SW480 (cell line): Measurements from ENCODE around the gene STAG1.
"Not testable (repeated sequence)": the region's sequence is repeated elsewhere in the genome, so short reads cannot be mapped to it uniquely, and the experiment has no call there.

Source experiments
- DNase-seq: peaks from one replicate; pipeline ENCODE4 v3.0.0-alpha.2; 2016; ENCODE audit warnings: low spot score

STAG1 gene

GRCh38 chr3:136645915-136646314 is 106.3 kb downstream of the STAG1 start:
- no peak for DNase-seq

DNA sequence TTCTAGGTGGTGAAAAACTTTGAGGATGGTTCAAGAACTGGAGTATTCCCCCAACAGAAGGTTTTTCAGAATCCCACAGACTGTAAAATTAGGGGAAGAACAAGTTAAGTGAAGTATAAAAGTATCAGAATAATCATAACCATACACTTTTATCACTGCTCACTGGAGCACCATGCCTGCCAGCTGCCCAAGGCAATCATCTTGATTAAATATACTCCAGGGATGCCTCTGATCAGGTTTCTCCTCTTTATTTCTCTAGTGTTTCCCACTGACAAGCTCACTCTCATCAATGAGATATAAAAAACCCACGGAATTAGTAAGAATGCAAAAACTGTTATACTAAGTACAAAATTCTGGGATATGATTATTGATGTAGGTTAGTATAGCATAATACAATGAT is 108.0 kb downstream of the STAG1 start:
- no peak for DNase-seq

DNA sequence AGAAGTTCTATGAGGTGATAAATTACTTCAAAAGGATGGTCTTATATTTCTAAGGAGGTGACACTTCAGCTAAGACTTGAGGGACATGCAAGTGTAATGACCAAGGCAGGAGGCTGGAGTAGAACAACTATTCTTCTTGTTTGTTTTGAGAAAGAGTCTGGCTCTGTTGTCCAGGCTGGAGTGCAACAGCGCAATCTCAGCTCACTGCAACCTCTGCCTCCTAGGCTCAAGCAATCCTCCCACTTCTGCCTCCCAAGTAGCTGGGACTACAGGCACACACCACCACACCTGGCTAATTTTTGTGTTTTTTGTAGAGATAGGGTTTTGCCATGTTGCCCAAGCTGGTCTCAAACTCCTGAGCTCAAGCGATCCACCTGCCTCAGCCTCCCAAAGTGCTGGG is 108.8 kb downstream of the STAG1 start:
- not testable (repeated sequence) for DNase-seq

GRCh38 chr3:136642711-136643110 is 109.5 kb downstream of the STAG1 start:
- no peak for DNase-seq

DNA sequence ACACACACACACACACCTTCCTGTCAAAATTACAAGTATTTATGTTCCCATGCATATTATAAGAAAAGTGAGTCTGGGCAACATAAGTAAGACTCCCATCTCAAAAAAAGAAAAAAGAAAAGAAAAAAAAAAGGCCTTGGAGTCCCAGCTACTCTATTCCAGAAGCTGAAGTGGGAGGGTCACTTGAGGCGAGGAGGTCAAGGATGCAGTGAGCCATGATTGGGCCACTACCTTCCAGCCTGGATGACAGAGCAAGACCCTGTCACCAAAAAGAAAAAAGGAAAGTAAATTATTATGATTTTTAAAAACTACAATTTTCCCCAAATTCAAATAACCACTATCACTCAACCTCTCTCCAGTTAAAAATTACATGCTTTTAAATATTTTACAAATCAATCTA is 113.1 kb downstream of the STAG1 start:
- no peak for DNase-seq

- no peak for DNase-seq
Observed at GRCh38 chr3:136637176-136637575, 115.0 kb downstream of the STAG1 start.

GRCh38 chr3:136634821-136635220 is 117.4 kb downstream of the STAG1 start:
- no peak for DNase-seq

- DNase-seq: no peak
Observed at GRCh38 chr3:136632625-136633081, 119.5 kb downstream of the STAG1 start.

DNA sequence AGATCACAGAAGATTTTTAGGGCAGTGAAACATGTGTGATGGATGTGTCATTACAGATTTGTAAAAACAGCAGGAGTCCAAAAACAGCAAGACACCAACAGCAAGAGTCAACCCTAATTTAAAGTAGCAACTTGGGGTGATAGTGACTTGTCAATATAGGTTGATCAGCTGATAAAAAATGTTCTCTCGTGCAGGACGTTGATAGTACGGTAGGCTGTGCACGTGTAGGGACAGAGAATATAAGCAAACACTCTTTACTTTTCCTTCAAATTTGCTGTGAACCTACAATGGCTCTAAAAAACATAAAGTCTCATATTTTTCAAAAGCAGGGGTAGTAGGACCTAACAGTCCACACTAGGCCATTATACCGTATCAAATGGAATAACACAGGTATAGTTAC is 120.8 kb downstream of the STAG1 start:
- no peak for DNase-seq

GRCh38 chr3:136630915-136631314 is 121.3 kb downstream of the STAG1 start:
- DNase-seq: no peak

DNA sequence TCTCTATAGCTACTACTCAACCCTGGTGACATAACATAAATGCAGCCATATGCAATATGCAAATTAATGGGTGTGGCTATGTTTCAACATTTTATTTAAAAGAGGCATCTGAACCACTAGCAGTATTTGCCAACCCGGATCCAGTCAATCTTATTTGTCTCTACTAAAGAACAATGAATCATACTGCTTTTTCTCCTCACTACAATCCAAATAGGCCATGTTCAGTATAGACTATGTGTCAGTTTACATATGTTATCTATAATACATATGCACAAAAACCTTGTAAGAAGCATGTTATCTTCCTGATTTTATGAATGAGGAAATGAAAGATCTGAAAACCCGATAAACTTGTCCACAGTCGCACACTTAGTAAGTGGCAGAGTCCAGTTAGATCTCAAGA is 125.7 kb downstream of the STAG1 start:
- DNase-seq: no peak

DNA sequence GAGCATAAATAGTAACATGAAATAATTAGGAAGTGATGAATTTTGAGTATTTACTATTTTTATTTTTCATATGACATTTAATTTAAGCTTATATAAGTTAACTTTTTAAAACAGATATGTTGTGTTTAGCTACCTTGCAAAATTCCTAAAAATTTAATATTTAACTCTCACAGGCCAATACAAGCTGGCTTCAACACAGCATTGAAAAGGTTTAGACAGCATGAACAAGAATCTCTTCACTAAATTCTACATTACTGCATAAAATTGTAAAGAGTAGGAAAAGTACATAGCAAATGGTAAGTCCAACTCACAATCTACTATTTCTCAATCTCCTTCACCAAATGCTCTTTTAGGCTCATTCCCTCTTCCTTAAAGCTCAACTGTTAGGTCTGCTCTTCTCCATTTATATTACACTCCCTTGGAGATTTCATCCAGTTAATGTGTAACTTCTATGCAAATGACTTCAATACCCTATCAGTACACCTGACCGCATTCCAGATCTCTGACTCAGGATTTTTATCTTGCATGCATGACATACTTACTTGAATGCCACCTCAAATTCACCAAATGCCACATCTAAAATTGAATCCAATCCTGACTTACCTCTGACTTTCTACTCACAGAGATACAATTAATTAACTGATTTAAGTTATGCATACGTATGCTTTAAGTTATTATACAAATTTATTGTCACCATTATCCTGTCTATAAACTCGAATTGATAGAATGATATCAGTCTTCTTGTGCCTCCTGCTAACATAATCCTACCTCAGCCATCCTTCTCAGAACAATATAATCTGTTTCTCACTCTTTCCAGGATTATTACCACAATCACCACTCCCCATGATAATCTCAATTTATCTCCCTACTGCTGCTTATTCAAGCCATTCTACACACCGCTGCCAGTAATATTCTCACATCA is 127.0 kb downstream of the STAG1 start:
- DNase-seq: peak; percentile 89

DNA sequence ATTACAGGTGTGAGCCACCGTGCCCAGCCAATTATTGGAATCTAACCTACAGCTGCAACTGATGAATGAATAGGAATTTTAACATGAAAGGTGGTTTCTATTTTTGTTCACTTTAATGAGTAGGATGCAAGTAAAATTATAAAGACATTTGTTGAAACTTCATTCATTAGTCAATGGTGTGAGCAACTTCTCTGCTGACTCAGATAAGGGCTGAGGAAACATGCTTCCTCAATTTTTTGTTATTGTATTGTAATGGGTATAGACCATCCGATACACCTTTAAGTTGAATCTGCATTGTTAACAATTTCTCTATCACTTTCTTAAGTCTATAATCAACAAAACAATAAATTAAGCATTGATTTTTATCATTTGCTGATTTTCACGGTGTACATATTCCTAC is 127.8 kb downstream of the STAG1 start:
- no peak for DNase-seq

GRCh38 chr3:136621628-136622027 is 130.6 kb downstream of the STAG1 start:
- no peak for DNase-seq

- DNase-seq: no peak
Observed at GRCh38 chr3:136620436-136620835, 131.7 kb downstream of the STAG1 start.

DNA sequence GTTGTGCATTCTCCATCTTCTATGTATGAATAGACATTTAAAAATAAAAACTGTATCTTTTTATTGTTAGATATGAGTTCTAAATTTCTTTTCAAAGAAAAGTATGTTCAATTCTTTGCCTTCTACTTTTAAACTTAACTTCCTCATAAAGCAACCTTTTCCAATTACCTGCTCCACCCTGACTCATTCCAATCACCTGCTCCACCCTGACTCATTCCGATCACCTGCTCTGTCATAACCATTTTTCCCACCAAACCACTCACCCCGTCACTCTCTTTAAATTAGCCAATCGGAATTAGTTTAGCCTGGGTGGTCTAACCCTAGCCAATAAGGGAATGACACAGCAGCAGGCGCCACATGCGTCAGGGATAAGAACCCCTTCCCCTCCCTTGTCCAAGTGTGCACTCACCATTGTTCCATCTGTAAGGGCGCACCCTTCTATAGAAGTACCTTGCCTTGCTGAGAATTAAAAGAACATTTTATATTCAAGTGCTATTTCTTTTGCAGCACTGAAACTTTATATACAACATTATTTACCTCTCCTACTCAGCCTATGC is 134.1 kb downstream of the STAG1 start:
- DNase-seq: not testable (repeated sequence)

DNA sequence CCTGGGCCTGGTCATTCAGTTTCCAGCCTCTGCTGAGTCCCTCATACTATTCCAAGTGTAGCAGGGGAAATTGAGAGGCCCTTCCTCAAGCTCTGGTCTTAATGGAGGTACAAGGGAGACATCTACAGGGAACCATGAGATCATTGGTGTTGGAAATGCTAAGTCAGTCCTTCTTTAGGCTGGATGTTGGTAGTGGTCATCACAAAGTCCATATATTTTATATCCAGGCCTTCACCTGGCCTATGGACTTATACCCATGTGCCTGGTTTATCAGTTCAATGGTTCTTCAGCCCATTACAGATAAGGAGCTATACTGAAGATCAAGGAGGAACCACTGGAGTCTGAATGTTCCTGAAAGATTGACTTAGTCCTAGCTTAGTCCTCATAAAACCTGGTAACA is 135.0 kb downstream of the STAG1 start:
- DNase-seq: no peak

DNA sequence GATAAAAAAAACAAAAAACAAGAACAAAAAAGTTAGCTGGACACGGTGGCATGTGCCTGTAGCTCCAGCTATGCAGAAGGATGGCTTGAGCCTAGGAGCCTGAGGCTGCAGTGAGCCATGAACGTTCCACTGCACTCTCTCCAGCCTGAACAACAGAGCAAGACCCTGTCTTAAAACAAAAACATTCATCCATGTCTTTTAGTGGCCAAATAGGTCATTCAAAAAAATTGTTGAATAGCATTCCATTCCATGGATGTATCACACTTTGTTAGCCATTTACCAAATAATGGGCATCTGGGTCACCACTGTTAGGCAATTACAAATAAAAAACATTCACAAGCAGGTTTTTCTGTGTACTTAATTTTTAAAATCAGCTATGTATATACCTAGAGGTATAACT is 139.7 kb downstream of the STAG1 start:
- DNase-seq: no peak

- DNase-seq: no peak
Observed at GRCh38 chr3:136606990-136607389, 145.2 kb downstream of the STAG1 start.

DNA sequence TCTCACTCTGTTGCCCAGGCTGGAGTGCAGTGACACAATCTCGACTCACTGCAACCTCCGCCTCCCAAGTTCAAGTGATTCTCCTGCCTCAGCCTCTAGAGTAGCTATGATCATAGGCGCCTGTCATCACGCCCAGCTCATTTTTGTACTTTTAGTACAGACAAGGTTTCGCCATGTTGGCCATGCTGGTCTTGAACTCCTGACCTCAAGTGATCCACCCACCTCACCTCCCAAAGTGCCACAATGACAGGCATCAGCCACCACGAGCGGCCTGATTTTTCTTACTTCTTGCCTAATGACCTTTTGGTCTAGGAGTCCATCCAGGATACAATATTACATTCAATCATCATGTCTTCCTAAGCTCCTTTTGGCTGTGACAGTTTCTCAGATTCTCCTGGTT is 146.0 kb downstream of the STAG1 start:
- not testable (repeated sequence) for DNase-seq

DNA sequence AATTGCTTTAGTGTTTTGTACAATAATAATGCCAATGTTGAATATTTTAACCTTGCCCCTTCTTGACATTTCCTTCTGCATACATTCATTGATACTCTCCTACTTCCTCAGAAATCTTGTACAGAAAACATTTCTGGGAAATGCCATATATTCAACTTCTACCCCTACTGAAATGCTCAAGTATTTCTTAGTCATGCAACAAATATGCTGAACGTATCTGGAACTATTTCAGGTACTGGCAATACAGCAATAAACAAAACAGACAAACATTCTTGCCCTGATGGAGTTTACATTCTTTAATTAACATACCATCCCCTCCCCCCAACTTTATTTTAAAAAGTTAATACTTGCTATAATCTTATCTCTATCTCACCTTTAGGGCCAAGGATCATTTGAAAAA is 147.2 kb downstream of the STAG1 start:
- no peak for DNase-seq

DNA sequence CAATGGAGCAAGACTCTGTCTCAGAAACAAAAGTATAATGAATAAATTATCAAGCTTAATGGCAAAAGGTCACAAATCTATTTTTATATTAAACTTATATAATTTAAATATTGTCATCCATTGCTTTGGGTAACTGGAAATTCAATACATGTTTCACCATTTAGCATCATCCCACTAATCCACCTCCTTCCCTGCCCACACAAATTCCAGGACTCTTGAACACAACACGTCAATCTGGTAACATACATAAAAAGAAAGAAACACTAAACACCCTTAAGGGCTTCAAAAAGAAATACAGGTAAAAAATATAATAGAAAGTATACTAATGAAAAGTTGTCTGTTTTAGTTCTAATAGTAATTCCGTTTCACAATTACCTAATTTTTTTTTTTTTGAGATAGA is 149.4 kb downstream of the STAG1 start:
- DNase-seq: no peak

DNA sequence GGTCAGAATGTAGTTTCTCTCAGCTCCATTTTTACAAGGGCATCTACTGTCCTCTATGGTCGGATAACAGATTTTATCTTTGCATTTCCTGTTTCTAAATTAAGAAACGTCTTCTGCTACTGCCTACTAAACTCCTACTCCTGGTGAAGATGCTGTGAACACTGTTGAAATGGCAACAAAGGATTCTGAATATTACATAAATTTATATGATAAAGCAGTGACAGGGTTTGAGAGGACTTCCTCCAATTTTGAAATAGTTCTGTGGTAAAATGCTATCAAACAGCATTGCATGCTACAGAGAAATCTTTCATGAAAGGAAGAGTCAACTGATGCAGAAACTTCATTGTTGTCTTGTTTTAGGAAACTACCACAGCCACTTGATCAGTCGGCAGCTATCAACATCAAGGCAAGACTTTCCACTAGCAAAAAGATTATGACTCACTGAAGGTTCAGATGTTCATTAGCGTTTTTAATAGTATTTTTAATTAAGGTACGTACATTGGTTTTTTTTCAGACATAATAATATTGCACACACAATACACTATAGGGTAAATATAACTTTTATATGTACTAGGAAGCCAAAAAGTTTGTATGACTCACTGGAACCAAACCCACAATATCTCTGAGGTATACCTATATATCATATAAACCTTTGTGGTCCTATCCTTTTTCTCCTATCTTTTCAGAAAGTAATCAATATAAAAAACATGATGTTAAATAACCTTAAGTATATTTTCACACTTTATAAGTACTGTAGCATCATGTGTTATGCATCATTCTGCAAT is 156.1 kb downstream of the STAG1 start:
- no peak for DNase-seq
